ENCODE results near the gene SAFB.

Gene SAFB

DNA sequence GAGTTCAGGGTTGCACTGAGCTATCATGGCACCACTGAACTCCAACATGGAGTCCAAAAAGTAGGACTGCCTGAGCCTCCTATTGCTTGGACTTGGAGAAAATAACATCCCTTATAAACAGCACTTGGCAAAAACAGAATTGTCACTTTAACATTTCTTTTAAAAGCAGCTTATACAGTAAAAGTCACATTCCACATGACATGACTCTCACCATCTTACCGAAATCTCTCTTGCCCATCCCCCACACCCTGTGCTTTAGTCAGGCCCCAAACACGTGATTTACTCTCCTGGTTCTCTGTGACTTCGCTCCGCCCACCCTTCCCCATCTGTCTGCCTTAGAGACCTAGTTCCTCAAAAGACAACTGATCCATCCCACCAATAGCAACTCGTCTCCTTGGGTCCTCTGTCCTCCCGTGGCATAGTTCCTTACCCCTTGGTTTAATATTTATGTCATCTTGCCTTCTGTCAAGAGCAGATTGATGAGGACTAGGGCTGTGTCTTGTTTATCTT lies 4.6 kb downstream of the SAFB start:
- peak; percentile 11 for DNase-seq (ENCODE audit: low spot score)

DNA sequence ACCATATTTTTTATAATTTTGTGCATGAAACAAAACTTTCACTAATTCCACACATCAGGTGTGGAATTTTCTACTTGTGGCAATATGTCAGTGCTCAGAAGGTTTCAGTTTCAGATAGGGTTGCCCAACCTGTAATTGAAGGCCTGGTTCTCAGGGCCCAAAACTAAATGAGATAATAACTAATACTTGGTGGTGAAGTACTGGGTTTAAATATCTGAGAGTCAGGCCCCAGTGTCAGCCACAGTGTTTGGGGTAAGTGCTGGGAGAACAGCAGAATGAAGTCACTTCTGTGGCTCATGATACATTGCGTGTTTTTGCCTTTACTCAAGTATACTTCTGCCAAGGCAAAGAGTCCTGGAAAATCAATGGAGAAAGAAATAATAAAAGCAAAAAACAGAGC lies 5.6 kb downstream of the SAFB start:
- no peak for DNase-seq (ENCODE audit: low spot score)

DNA sequence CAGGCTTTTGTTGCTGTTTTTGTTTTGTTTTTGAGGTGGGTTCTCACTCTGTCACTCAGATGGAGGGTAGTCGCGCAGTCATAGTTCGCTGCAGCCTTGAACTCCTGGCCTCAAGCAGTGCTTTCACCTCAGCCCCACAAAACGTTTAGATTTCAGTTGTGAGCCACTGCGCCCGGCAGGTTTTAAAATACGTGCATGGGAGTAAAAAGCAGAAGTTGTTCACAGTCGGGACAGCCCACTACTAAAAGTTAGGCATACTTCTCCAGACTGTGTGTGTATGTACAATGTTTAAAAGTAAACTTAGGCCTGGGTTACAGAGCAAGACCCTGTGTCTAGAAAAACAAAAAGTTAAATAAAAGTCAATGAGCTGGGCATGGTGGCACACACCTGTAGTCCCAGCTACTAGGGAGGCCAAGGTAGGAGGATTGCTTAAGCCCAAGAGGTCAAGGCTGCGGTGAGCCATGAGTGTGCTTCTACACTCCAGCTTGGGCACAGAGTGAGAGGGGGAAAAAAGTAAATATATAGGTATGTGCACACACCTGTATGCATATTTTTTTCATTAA lies 6.1 kb downstream of the SAFB start:
- no peak for DNase-seq (ENCODE audit: low spot score)

- no peak for DNase-seq (ENCODE audit: low spot score)
Measured at GRCh38 chr19:5631567-5632240, 8.8 kb downstream of the SAFB start.

DNA sequence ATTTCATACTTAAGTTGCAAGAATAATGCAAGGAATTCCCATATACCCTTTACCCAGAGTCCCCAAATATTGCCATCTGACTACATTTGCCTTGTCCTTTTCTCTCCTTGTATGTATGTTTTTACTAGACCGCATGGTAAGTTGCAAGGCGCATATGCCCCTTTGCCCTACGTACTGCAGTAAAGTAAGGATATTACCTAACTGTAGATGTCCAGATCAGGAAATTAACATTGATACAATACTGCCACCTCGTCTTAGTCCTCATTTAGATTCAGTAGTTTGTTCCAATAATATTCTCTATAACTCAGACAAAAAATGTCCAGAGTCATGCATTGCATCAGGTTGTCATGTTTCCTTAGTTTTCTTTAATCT lies 9.3 kb downstream of the SAFB start:
- no peak for DNase-seq (ENCODE audit: low spot score)

DNA sequence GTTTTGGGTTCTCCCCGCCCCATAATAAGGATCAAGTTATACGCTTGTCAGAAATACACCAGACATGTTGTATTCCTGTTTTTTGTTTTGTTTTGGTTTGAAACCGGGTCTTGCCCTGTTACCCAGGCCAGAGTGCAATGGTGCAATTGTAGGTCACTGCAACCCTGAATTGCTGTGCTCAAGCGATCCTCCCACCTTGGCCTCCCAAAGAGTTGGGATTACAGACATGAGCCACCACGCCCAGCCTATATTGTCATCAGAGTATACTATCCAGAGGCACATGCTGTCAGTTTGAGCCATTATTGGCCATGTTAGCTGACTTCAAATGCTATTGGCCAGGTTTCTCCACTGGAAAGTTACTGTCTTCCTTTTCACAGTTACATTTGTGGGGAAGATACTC lies 9.8 kb downstream of the SAFB start:
- no peak for DNase-seq (ENCODE audit: low spot score)

DNA sequence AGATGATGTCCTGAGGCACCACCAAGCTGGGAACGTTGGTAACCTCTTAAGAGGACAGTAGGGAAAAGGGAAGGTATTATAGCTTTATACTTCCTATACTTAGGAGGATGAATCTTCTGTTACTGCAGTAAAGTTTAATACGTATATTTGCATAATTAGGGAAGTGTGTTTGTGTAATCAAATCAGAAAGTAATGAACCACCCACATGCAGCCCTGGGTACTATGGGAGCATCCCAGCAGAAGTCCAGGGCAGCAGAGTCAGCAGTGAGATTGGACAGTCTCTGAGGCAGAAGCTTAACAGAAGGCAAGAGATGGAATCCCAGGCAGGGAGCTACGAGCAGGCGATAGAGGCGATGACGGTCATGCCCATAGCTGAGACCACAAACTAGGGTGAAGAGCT lies 12.5 kb downstream of the SAFB start:
- no peak for DNase-seq (ENCODE audit: low spot score)

DNA sequence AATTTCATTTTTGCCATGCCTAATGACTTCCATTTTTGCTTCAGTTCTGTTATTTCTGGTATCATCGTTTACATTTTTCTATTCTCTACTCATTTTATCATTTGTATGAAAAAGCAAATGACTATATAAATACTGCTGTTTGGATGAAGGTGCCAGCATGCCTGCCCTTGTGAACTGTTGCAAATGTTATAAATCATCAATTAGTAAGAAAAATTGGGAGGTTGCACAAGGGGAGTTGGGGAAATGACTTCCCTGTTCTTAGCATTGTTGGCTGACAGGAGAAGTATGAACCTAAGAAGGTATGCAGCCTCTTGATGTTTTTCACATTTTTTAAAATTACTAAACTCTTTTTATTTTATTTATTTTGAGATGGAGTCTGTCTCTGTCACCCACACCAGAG lies 15.1 kb downstream of the SAFB start:
- no peak for DNase-seq (ENCODE audit: low spot score)

DNA sequence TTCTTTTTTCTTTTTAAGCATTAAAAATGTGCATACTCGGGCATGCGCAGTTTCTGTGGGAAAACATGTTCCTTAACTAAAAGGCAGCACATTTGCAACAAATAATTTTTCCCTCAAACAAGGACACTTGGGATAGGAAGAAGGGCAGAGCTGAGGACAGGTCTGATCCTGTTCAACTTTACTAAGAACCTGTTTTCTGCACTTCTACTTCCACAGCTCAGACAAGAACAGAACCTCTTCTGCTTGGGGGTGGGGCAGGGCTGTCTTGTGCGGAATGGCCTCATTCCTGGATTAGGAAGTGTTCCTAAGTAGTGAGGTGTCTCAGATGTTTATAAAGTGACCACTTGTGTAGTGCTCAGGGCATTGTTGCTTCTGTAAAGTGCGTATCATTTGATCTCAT lies 18.3 kb downstream of the SAFB start:
- no peak for DNase-seq (ENCODE audit: low spot score)

GRCh38 chr19:5642204-5642603 lies 19.3 kb downstream of the SAFB start:
- DNase-seq (ENCODE audit: low spot score) = no peak

DNA sequence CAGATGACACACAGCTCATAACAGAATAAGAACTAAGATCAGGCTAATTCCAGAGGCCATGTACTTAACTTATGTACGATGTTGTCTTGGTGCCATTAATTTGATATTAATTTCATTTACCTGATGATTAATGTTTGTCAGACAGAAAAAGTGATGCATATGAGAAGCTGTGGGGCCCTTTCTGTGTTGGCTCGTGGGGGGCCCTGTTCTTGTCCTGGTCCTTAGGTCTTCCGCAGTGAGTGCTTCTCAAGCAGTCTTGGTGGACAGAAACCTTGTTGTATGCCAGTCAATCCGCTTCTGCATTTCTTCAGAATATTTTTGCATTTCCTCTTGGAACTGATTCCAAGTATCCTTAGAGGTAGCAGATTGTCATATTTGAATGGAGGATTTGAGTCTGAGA lies 20.2 kb downstream of the SAFB start:
- no peak for DNase-seq (ENCODE audit: low spot score)

- DNase-seq (ENCODE audit: low spot score) = no peak
Measured at GRCh38 chr19:5644037-5644436, 21.2 kb downstream of the SAFB start.

- DNase-seq (ENCODE audit: low spot score) = no peak
Measured at GRCh38 chr19:5645409-5645808, 22.5 kb downstream of the SAFB start.

GRCh38 chr19:5646703-5647102 lies 23.8 kb downstream of the SAFB start:
- DNase-seq (ENCODE audit: low spot score) = no peak

DNA sequence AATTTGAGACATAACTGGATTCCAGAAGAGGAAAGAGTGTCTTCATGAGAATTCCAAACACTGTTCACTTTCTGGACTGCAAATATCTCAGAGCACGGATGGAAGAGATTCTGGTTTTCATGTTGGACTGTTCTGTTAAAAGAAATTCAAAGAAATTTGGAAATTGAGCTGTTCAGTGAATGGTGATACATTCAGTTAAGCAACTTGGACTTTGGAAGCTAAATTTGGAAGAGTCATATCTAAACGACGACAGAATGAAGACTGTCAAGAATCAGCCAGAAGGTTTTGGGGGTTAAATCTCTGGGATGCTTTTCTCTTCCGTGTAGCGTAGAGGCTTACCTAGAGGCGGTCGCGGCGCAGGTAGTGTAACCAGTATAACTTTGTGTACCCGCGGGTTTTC lies 25.6 kb downstream of the SAFB start:
- no peak for DNase-seq (ENCODE audit: low spot score)

DNA sequence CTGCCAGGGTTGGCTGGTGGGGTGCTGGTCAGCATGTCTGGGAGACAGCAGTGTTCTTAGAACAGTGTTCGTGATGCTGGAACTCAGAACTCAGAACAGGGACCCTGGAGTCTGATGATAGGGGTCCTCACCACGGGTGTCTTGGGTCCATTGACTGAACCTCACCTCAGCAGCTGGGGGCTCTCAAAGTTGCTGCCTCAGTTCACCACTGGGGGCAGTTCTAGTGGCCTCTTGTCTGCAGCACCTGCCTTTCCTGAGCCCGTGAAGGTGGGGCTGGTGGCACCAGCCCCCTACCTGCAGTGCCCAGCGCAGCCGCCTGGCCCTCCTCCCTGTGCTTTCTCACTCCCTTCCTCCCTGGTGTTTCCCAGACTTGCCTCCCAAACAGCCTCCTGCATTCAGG lies 28.5 kb downstream of the SAFB start:
- DNase-seq (ENCODE audit: low spot score) = no peak

DNA sequence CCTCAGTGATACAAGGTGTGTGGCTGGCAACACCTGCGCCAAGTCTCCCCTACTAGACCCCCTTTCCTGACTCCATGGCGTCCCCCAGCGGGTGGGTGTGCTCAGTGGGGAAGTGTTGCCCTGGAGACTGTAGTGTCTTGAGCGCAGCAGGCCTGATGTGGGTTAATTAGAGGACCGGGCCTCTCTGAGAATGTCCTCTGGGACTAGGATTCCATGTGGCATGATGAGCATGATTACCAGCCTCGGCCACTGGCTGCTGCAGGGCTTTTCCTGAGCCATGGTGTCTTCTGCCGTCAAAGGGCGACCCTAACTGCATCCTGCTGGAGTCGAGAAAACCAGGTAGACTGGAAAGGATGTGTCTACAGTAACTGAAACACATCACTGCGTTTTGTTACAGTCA lies 29.4 kb downstream of the SAFB start:
- DNase-seq (ENCODE audit: low spot score) = no peak

DNA sequence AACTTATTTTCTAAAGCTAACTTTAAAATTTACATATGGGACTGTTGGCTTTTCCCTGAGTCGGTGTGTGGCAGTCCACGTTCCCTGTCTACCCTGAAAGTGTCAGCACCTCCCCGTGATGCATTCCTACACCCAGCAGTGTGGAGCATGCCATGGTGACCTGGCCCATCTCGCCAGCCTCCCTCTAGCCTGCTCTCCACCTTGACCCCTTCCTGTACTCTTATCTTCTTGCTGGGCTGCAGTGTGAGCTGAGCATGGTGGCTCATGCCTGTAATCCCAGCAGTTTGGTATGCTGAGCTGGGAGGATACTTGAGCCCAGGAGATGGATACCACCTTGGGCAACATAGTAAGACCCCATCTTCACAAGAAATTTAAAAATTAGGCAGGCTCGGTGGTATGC lies 32.0 kb downstream of the SAFB start:
- DNase-seq (ENCODE audit: low spot score) = no peak

GRCh38 chr19:5655412-5655811 lies 32.5 kb downstream of the SAFB start:
- no peak for DNase-seq (ENCODE audit: low spot score)

DNA sequence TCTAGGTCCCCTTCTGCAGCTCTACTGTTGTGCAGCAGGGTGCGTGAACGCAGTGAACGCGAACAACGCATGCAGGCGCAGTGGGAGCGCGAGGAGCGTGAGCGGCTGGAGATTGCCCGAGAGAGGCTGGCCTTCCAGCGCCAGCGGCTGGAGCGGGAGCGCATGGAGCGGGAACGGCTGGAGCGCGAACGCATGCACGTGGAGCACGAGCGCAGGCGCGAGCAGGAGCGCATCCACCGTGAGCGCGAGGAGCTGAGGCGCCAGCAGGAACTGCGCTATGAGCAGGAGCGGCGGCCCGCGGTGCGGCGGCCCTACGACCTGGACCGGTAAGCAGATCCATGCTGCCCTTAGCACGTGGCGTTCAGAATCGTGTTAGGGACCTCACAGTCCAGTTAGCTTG lies 38.6 kb downstream of the SAFB start:
- no peak for DNase-seq (ENCODE audit: low spot score)

DNA sequence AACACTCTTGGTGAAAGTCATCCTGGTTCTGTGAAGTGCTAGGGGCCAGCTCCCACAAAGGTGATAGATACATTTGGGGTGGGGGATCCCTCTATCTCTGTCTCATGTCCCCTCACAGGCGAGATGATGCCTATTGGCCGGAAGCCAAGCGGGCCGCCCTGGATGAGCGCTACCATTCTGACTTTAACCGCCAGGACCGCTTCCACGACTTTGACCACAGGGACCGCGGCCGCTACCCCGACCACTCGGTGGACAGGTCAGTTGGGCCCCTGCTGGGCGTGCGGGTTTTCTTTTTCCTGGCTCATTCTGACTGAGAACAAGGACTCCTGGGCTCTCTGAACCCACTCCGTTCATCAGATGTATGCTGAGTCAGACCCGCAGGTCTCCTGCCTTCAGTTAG lies 41.0 kb downstream of the SAFB start:
- DNase-seq (ENCODE audit: low spot score) = no peak

DNA sequence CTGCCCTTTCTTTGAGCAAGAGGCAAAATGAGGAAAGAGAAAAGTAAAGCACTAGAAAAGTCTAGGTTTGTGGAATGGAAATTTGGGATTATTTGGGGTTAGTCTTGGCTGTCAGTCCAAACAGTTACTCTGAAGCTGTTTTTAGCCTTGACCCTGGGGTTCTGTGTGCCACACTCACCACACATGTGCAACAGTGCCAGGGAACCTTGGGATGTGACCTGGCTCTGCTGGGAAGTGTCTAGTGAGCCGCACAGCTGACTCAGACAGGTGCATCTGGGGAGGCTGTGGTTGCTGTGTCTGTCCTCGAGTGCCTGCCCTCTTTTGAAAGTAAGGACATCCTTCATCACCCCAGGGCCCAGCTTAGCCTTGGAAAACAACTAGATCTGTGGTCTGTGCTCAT lies 41.6 kb downstream of the SAFB start:
- no peak for DNase-seq (ENCODE audit: low spot score)

GRCh38 chr19:5665781-5666513 lies 43.1 kb downstream of the SAFB start:
- DNase-seq (ENCODE audit: low spot score) = no peak

All from CD4-positive, alpha-beta T cell treated with Interleukin-15 for 4 hours (primary cell).